ENCODE data around the gene KMT2D. TPM values are rescaled to one million over a fixed set of nuclear protein-coding genes. Genes with fewer than 3 reads are reported as not detected.

KMT2D gene
- total and polyA plus RNA-seq, 2 experiments from 2014 or later = 17.6 to 120 TPM

- DNase-seq (ENCODE audit: low spot score) = no peak
- H3K9me3 Mint-ChIP-seq = no peaks in the 10 kb centered on the region
- Histone ChIP-seq H4K20me1 (replicated peaks; ENCODE audit: insufficient read depth) (peaks cover 8% of the 10 kb centered on the region; the same call in 1 of the 2 replicates), H3K4me2 (no peak overlapping the region), H3K27me3 (ENCODE audit: insufficient read depth) (no peaks in the 10 kb centered on the region), H2AFZ (no peak overlapping the region), H3K4me1 (ENCODE audit: insufficient read depth) (no peaks in the 10 kb centered on the region), H3K79me2 (replicated peaks; ENCODE audit: insufficient read depth) (no peaks in the 10 kb centered on the region), H3K27ac (ENCODE audit: low read depth) (no peak overlapping the region), H3K9me2 (ENCODE audit: insufficient read depth) (no peaks in the 10 kb centered on the region), H3K36me3 (ENCODE audit: insufficient read depth) (peaks cover 17% of the 10 kb centered on the region), H3F3A (replicated peaks; ENCODE audit: low read depth) (no peaks in the 10 kb centered on the region), H3K4me3 (no peak overlapping the region)
- H3K4me3 Mint-ChIP-seq = no peak overlapping the region; the same call in 2 of the 3 replicates
- H3K27ac Mint-ChIP-seq = no peak overlapping the region
- TF ChIP-seq STAT1 (IDR thresholded peaks at IDR 0.05; ENCODE audit: unreplicated experiment) = no peak
- TF ChIP-seq REST (IDR thresholded peaks at IDR 0.05; ENCODE audit: unreplicated experiment) = no peak
- TF ChIP-seq JUNB (IDR thresholded peaks at IDR 0.05; ENCODE audit: unreplicated experiment) = no peak
- TF ChIP-seq ETS1 (IDR thresholded peaks at IDR 0.05) = no peak
- TF ChIP-seq ZNF462 (CRISPR knock-in tag; IDR thresholded peaks at IDR 0.05) = no peak
- no peak for TF ChIP-seq ZNF331 (CRISPR knock-in tag; IDR thresholded peaks at IDR 0.05; ENCODE audit: low read depth)
- peaks cover 9% of the 10 kb centered on the region for H3K27me3 Mint-ChIP-seq (ENCODE audit: insufficient read depth, low read depth, poor library complexity)
- H3K36me3 Mint-ChIP-seq (ENCODE audit: low read depth) = peaks cover 74% of the 10 kb centered on the region
- no peaks in the 10 kb centered on the region for H3K4me1 Mint-ChIP-seq
- no peak for ATAC-seq
Measured at GRCh38 chr12:49033611-49034285, 26.8 kb downstream of the KMT2D start.

All from GM23338 (cell line).